Mammary epithelial cell (primary cell): ENCODE results near the gene ALKBH3.

ENCODE experiments used
- CTCF ChIP-seq, 2 donors: IDR thresholded peaks in 1 of 2; conservative IDR thresholded peaks in 1 of 2; 2 replicates each; pipeline ENCODE4 v1.5.1; 2011 to 2012; ENCODE audit warnings: inconsistent platforms in 2 of 2, low read length in 2 of 2, mild to moderate bottlenecking in 2 of 2, control low read depth in 1 of 2, low read depth in 1 of 2; ENCODE audit not compliant: insufficient read depth in 1 of 2; ENCODE audit errors: extremely low read depth in 1 of 2
- EZH2 ChIP-seq: IDR thresholded peaks from 2 replicates; pipeline ENCODE4 v1.6.1; 2012; ENCODE audit warnings: low read length, inconsistent platforms, borderline replicate concordance

GRCh38 chr11:43866520-43866919, 14.1 kb upstream of the ALKBH3 start:
- no peak for TF ChIP-seq EZH2
- TF ChIP-seq CTCF (conservative IDR thresholded peaks at IDR 0.05 in 1 of 2, IDR thresholded peaks at IDR 0.05 in 1 of 2; ENCODE audit: extremely low read depth in 1 of 2, insufficient read depth in 1 of 2, low read depth in 1 of 2, low read length in 2 of 2), result no peak
